Activated CD8-positive, alpha-beta memory T cell treated with anti-CD3 and anti-CD28 coated beads, Interleukin-2, amount 50 U/mL, for 48 hours (primary cell): Measurements from ENCODE around the gene INKA1.
"Not testable (repeated sequence)": the region's sequence is repeated elsewhere in the genome, so short reads cannot be mapped to it uniquely, and the experiment has no call there.

Source experiments
- DNase-seq: peaks from one replicate; pipeline ENCODE4 v3.0.0-alpha.2; 2020

The INKA1 gene

GRCh38 chr3:49802719-49803464, at the start of gene INKA1:
Gene INKA1, plus strand, starts transcription at chr3:49803261. Its CDS starts 132 bp downstream, at chr3:49803393.
- peak; percentile 93 for DNase-seq

- no peak for DNase-seq
These were observed 48.5 kb upstream of the INKA1 start for GRCh38 chr3:49754536-49754935.

- DNase-seq = no peak
These were observed 47.0 kb upstream of the INKA1 start for GRCh38 chr3:49756036-49756435.

- peak; percentile 6 for DNase-seq
These were observed 45.9 kb upstream of the INKA1 start for GRCh38 chr3:49757197-49757596.

GRCh38 chr3:49759226-49759625, 43.8 kb upstream of the INKA1 start:
- DNase-seq = peak; percentile 7

GRCh38 chr3:49761661-49762060, 41.4 kb upstream of the INKA1 start:
- DNase-seq = peak; percentile 3

- DNase-seq = peak; percentile 22
These were observed 39.1 kb upstream of the INKA1 start for GRCh38 chr3:49763981-49764380.

GRCh38 chr3:49769286-49769915, 33.7 kb upstream of the INKA1 start:
- no peak for DNase-seq

GRCh38 chr3:49769926-49770325, 33.1 kb upstream of the INKA1 start:
- peak; percentile 23 for DNase-seq

GRCh38 chr3:49771340-49771938, 31.6 kb upstream of the INKA1 start:
- no peak for DNase-seq

GRCh38 chr3:49772703-49773102, 30.4 kb upstream of the INKA1 start:
- DNase-seq = peak; percentile 26

GRCh38 chr3:49775538-49775937, 27.5 kb upstream of the INKA1 start:
- peak; percentile 10 for DNase-seq

GRCh38 chr3:49776101-49776500, 27.0 kb upstream of the INKA1 start:
- peak; percentile 23 for DNase-seq

GRCh38 chr3:49779358-49780079, 23.5 kb upstream of the INKA1 start:
- DNase-seq = no peak

GRCh38 chr3:49780080-49780974, 22.7 kb upstream of the INKA1 start:
- DNase-seq = no peak

GRCh38 chr3:49780975-49781365, 22.1 kb upstream of the INKA1 start:
- DNase-seq = not testable (repeated sequence)

- no peak for DNase-seq
These were observed 21.5 kb upstream of the INKA1 start for GRCh38 chr3:49781415-49782199.

GRCh38 chr3:49782277-49782676, 20.8 kb upstream of the INKA1 start:
- not testable (repeated sequence) for DNase-seq

GRCh38 chr3:49785565-49786356, 17.3 kb upstream of the INKA1 start:
- DNase-seq = no peak

GRCh38 chr3:49786357-49787181, 16.5 kb upstream of the INKA1 start, which contains the start of gene IP6K1:
Gene IP6K1, minus strand, starts transcription at chr3:49786542. Its CDS starts 38,502 bp downstream, at chr3:49748040.
- DNase-seq = peak; percentile 98
